K562 (cell line): ENCODE data around the gene PPM1G. TPM values are rescaled to one million over a fixed set of nuclear protein-coding genes. Genes with fewer than 3 reads are reported as not detected.

ENCODE experiments used
- CHD1 ChIP-seq: fragments of 200-600 bp; sonication (generic); IDR thresholded peaks from one replicate; pipeline ENCODE4 v1.6.1; 2012; ENCODE audit warnings: mild to moderate bottlenecking, moderate library complexity, low read length, inconsistent platforms
- ETV1 ChIP-seq: fragments of 450-650 bp; conservative IDR thresholded peaks from 2 replicates; pipeline ENCODE4 v1.6.1; 2016; ENCODE audit warnings: missing genetic modification characterization, control low read depth, low read depth, missing compliant biosample characterization
- EZH2 ChIP-seq: IDR thresholded peaks from 2 replicates; pipeline ENCODE4 v1.6.1; 2012; ENCODE audit warnings: low read depth, mild to moderate bottlenecking, inconsistent platforms, low read length, borderline replicate concordance
- MCM3 ChIP-seq: fragments of 450-650 bp; IDR thresholded peaks from 2 replicates; pipeline ENCODE4 v1.6.1; 2016
- NKRF ChIP-seq: fragments of 450-650 bp; IDR thresholded peaks from 2 replicates; pipeline ENCODE4 v1.6.1; 2016; ENCODE audit warnings: borderline replicate concordance
- NONO ChIP-seq, 2 experiments: fragments of 200-400 bp in 1 of 2; fragments of 450-650 bp in 1 of 2; formaldehyde crosslinking in 1 of 2; IDR thresholded peaks; 2 replicates each; pipeline ENCODE4 v1.6.1; 2017; ENCODE audit warnings: low read depth in 2 of 2, mild to moderate bottlenecking in 2 of 2, moderate library complexity in 2 of 2, low read length in 1 of 2
- NRF1 ChIP-seq, 2 experiments: fragments of 450-650 bp; IDR thresholded peaks in 1 of 2; conservative IDR thresholded peaks in 1 of 2; 2 replicates each; pipeline ENCODE4 v1.6.1; 2014; ENCODE audit warnings: mild to moderate bottlenecking in 2 of 2
- RERE ChIP-seq: sonication (generic); formaldehyde crosslinking; IDR thresholded peaks from 2 replicates; pipeline ENCODE4 v1.8.0; 2023; ENCODE audit warnings: missing genetic modification reagents, mild to moderate bottlenecking, borderline replicate concordance
- SMAD4 ChIP-seq: fragments of 250-450 bp; sonication (Bioruptor Pico); conservative IDR thresholded peaks from 2 replicates; pipeline ENCODE4 v1.8.0; 2021; ENCODE audit warnings: inconsistent platforms, mild to moderate bottlenecking, moderate library complexity
- SMARCE1 ChIP-seq: fragments of 450-650 bp; IDR thresholded peaks from 2 replicates; pipeline ENCODE4 v1.7.1; 2016; ENCODE audit warnings: mild to moderate bottlenecking
- TARDBP ChIP-seq: fragments of 450-650 bp; IDR thresholded peaks from 2 replicates; pipeline ENCODE4 v1.6.1; 2016
- ZKSCAN3 ChIP-seq: fragments of 250-450 bp; sonication (Bioruptor Pico); IDR thresholded peaks from 2 replicates; pipeline ENCODE4 v1.4.0; 2020
- polyA plus RNA-seq, 8 experiments: library from polyadenylated mRNA; depleted of rRNA in 4 of 8; stranded (reverse) in 5 of 8; unstranded in 3 of 8; fragments of >200 nt; fragmentation: Nextera tagmentation in 2 of 8; fragmentation: Illumina TruSeq in 1 of 8; extraction: Ambion mirVana in 2 of 8; extraction: Trizol in 1 of 8; gene quantifications; 2 replicates each; pipeline versions ENCODE4 v1.2.1 to v1.2.3, GENCODE V29; 2011 to 2014; ENCODE audit warnings: inconsistent platforms in 1 of 8, missing spikeins in 1 of 8
- total RNA-seq, 7 experiments: library from RNA; depleted of rRNA in 6 of 7; stranded (reverse); fragments of >200 nt in 6 of 7; fragmentation: Illumina TruSeq in 2 of 7; extraction: Trizol in 2 of 7; gene quantifications; 2 replicates each; pipeline versions ENCODE4 v1.2.1 to v1.2.3, GENCODE V29; 2011 to 2021; ENCODE audit warnings: low replicate concordance in 1 of 7
- TF ChIP-seq, protein P1 (sequence below): sonication (generic); formaldehyde crosslinking; IDR thresholded peaks from 2 replicates; pipeline ENCODE4 v1.8.0; 2022; ENCODE audit warnings: missing genetic modification reagents, mild to moderate bottlenecking, borderline replicate concordance
- TF ChIP-seq, protein P2 (sequence below): fragments of 250-450 bp; sonication (Bioruptor Pico); IDR thresholded peaks from 2 replicates; pipeline ENCODE4 v1.4.0; 2020; ENCODE audit warnings: mild to moderate bottlenecking, moderate library complexity, borderline replicate concordance

Gene PPM1G
- total and polyA plus RNA-seq, 9 of the 15 experiments (the other 6 are each of a cell fraction or from before 2014, with no cell fraction given): 61.7 to 230 (median 153) TPM

GRCh38 chr2:27428213-27428977 lies 19.0 kb upstream of the PPM1G start, which contains the start of gene NRBP1 (continued):
- no peak for TF ChIP-seq RERE (CRISPR knock-in tag)
- TF ChIP-seq ZKSCAN3 (CRISPR knock-in tag): no peak
- TF ChIP-seq, protein P1, sequence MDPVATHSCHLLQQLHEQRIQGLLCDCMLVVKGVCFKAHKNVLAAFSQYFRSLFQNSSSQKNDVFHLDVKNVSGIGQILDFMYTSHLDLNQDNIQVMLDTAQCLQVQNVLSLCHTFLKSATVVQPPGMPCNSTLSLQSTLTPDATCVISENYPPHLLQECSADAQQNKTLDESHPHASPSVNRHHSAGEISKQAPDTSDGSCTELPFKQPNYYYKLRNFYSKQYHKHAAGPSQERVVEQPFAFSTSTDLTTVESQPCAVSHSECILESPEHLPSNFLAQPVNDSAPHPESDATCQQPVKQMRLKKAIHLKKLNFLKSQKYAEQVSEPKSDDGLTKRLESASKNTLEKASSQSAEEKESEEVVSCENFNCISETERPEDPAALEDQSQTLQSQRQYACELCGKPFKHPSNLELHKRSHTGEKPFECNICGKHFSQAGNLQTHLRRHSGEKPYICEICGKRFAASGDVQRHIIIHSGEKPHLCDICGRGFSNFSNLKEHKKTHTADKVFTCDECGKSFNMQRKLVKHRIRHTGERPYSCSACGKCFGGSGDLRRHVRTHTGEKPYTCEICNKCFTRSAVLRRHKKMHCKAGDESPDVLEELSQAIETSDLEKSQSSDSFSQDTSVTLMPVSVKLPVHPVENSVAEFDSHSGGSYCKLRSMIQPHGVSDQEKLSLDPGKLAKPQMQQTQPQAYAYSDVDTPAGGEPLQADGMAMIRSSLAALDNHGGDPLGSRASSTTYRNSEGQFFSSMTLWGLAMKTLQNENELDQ (CRISPR knock-in tag): no peak
- no peak for TF ChIP-seq TARDBP
- peak; percentile 53 for TF ChIP-seq NKRF
- TF ChIP-seq NONO (IDR thresholded peaks at IDR 0.05; ENCODE audit: low read depth in 2 of 2, low read length in 1 of 2): peak in 1 of 2 experiments; percentile 55; a peak in 2 of 4 replicates
- no peak for TF ChIP-seq SMARCE1
- TF ChIP-seq ETV1 (tag): no peak
- TF ChIP-seq, protein P2, sequence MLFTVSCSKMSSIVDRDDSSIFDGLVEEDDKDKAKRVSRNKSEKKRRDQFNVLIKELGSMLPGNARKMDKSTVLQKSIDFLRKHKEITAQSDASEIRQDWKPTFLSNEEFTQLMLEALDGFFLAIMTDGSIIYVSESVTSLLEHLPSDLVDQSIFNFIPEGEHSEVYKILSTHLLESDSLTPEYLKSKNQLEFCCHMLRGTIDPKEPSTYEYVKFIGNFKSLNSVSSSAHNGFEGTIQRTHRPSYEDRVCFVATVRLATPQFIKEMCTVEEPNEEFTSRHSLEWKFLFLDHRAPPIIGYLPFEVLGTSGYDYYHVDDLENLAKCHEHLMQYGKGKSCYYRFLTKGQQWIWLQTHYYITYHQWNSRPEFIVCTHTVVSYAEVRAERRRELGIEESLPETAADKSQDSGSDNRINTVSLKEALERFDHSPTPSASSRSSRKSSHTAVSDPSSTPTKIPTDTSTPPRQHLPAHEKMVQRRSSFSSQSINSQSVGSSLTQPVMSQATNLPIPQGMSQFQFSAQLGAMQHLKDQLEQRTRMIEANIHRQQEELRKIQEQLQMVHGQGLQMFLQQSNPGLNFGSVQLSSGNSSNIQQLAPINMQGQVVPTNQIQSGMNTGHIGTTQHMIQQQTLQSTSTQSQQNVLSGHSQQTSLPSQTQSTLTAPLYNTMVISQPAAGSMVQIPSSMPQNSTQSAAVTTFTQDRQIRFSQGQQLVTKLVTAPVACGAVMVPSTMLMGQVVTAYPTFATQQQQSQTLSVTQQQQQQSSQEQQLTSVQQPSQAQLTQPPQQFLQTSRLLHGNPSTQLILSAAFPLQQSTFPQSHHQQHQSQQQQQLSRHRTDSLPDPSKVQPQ (CRISPR knock-in tag): no peak
- no peak for TF ChIP-seq EZH2
- TF ChIP-seq NRF1 (conservative IDR thresholded peaks at IDR 0.05 in 1 of 2, IDR thresholded peaks at IDR 0.05 in 1 of 2): peak; percentile 87 to 88
- TF ChIP-seq CHD1: peak; percentile 43
- TF ChIP-seq MCM3: no peak
- peak; percentile 28; the same call in 1 of the 2 replicates for TF ChIP-seq SMAD4 (CRISPR knock-in tag)
